RPMI8226 (cell line): Measurements from ENCODE around the gene PMS1.
A peak's percentile ranks its signal among the peaks of the same experiment; 100 is the strongest.
"Not testable (repeated sequence)": the region's sequence is repeated elsewhere in the genome, so short reads cannot be mapped to it uniquely, and the experiment has no call there.

Experiments used
- DNase-seq: peaks from one replicate; pipeline ENCODE4 v3.0.0-alpha.2; 2015

PMS1 gene

GRCh38 chr2:189818249-189819038, 34.2 kb downstream of the PMS1 start:
- DNase-seq: no peak

- no peak for DNase-seq
These were observed 35.1 kb downstream of the PMS1 start for GRCh38 chr2:189819297-189819704.

GRCh38 chr2:189821953-189822748, 37.9 kb downstream of the PMS1 start:
- DNase-seq: no peak

GRCh38 chr2:189824694-189825396, 40.6 kb downstream of the PMS1 start:
- no peak for DNase-seq

GRCh38 chr2:189826039-189826438, 41.8 kb downstream of the PMS1 start:
- DNase-seq: no peak

- DNase-seq: no peak
These were observed 45.0 kb downstream of the PMS1 start for GRCh38 chr2:189829102-189829833.

GRCh38 chr2:189830510-189830909, 46.3 kb downstream of the PMS1 start:
- DNase-seq: no peak

GRCh38 chr2:189834059-189834458, 49.8 kb downstream of the PMS1 start:
- DNase-seq: no peak

GRCh38 chr2:189834642-189835041, 50.4 kb downstream of the PMS1 start:
- not testable (repeated sequence) for DNase-seq

- DNase-seq: peak; percentile 66
These were observed 51.8 kb downstream of the PMS1 start for GRCh38 chr2:189835855-189836558.

- no peak for DNase-seq
These were observed 52.4 kb downstream of the PMS1 start for GRCh38 chr2:189836644-189837043.

- DNase-seq: no peak
These were observed 53.1 kb downstream of the PMS1 start for GRCh38 chr2:189837326-189837725.

GRCh38 chr2:189841019-189841418, 56.8 kb downstream of the PMS1 start:
- DNase-seq: no peak

GRCh38 chr2:189848276-189848675, 64.0 kb downstream of the PMS1 start:
- DNase-seq: no peak

- no peak for DNase-seq
These were observed 65.3 kb downstream of the PMS1 start for GRCh38 chr2:189849550-189849949.

- no peak for DNase-seq
These were observed 67.0 kb downstream of the PMS1 start for GRCh38 chr2:189851174-189851826.

GRCh38 chr2:189854187-189854586, 69.9 kb downstream of the PMS1 start:
- DNase-seq: no peak

- no peak for DNase-seq
These were observed 70.7 kb downstream of the PMS1 start for GRCh38 chr2:189854940-189855339.

GRCh38 chr2:189858291-189858690, 74.0 kb downstream of the PMS1 start:
- DNase-seq: no peak

GRCh38 chr2:189860161-189860560, 75.9 kb downstream of the PMS1 start:
- no peak for DNase-seq

- no peak for DNase-seq
These were observed 78.5 kb downstream of the PMS1 start for GRCh38 chr2:189862751-189863150.

GRCh38 chr2:189865826-189866225, 81.6 kb downstream of the PMS1 start:
- DNase-seq: no peak
